Amniotic epithelial cell (primary cell): ENCODE results near the gene RGS18.
"Not testable (repeated sequence)": the region's sequence is repeated elsewhere in the genome, so short reads cannot be mapped to it uniquely, and the experiment has no call there.

Experiments
- DNase-seq: peaks from one replicate; pipeline ENCODE4 v3.0.0-alpha.2; 2010; ENCODE audit warnings: low read depth

The RGS18 gene

GRCh38 chr1:192167011-192167410 lies 8.7 kb downstream of the RGS18 start:
- no peak for DNase-seq

DNA sequence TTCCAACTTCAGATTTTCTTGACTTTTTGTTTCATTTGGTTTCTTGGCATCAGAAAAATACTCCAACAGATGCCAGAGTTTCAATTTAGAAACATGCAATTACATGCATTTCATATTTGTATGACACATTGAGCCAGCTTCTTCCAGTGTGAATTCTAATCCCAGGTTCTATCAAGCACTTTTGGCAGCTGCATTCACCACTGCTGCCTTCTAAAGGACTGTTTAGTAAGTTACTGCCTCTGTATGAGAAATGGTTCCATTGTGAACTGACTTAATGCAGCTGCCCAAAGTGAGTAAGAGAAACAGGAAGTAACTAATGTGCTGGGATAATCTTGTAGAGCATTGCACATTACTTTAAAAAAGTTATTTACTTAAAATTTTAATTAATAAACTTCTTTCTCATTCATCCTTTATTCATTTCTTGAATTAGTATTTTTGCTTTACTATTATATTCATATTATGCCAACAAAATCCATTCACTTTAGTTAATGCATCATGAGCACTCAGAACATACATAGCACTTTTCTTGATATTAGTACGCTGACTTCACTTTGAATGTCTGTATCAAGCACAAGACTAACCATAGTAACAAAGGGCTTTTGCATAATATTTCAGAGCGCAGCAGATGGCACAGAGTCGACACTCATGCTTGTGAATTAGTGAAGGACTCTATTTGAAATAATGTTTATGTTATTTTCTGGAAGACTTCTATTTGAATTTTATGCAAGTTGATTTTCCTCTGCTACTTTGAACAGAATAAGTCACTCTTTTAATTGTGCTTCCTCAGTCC lies 9.8 kb downstream of the RGS18 start:
- DNase-seq, result peak; percentile 31

DNA sequence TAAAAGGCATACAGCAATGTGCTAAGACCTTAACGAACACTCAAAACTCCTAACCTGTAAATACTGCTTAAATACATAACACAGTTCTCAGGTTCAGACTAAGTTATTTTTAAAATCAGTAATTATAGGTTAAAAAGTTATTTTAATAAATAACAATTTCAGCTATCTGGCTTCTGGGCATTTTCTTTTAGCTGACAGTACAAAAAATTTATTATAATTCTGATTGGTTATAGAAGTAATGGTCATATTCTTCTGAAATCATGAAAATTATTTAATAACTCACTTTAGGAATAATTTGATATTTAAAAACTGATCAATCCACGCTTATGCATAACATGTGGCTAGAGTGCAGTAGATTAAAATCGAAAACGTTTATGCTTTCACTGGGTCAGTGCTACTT lies 10.7 kb downstream of the RGS18 start:
- no peak for DNase-seq

GRCh38 chr1:192170196-192170984 lies 12.1 kb downstream of the RGS18 start:
- DNase-seq, result peak; percentile 47

DNA sequence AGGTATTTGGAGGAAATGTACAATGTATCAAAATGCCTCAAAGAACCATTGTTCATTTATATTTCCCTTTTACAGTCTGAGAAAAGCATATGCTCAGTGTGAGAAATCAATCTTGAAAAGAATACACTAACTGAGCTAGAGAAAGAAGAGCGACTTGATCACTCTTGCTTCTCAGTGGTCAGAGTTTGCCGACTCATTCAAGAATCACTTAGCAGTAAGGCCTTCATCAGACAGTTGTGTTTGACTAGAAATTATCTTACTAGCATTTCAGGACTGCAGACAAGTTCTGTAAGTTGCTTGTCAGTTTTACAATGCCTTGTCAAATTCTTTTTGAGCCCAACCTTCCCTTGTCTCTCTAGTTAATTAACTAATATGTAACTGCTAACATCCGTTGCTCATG lies 12.9 kb downstream of the RGS18 start:
- DNase-seq, result no peak

DNA sequence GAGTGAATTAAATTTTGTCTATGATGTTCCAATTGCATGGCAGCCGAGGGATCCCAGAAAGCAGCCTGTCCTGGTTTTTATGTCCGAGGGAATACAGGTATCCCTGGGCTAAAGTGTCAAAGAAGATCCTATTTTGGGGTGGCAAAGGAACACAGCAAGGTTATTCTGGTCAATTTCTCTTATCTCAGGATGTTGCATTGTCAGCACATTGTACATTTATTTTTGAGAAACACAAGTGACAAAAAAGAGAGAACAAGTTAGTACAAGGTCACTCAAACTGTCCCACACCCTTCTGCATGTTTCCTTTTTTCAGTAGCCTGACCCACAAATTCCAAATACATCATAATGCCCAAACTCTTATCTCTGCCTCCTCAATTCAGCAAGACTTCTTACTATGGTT lies 17.7 kb downstream of the RGS18 start:
- no peak for DNase-seq

- no peak for DNase-seq
Measured at GRCh38 chr1:192183788-192184187, 25.5 kb downstream of the RGS18 start.

DNA sequence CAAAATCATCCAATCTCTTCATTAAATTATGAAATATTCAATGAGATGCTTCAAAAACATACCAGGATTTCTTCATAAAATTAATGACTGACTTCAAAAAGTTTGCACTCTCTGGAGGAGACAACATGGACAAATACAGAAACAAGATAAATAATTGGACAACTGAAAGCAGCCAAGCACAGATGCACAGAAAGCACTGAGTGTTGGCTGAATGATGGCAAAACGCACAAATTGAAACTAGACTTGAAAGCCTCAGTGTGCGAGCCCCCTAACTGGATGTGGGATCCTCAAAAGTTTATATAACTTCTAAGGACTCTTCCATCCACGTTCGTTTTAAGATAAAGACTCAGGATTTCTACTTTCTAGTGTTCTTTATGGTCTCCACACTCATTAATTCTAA lies 27.9 kb downstream of the RGS18 start:
- no peak for DNase-seq

- DNase-seq, result no peak
Measured at GRCh38 chr1:192190066-192190465, 31.8 kb downstream of the RGS18 start.

DNA sequence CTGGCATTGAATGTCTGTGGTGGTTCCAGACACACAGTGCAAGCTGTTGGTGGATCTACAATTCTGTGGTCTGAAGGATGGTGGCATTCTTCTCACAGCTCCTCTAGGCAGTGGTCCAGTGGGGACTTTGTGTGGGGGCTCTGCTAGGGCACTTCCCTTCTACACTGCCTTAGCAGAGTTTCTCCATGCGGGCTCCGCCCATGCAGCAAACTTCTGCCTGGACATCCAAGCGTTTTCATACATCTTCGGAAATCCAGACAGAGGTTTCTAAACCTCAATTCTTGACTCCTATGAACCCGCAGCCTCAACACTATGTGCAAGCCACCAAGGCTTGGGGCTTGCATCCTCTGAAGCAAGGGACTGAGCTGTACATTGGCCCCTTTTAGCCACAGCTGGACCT lies 43.0 kb downstream of the RGS18 start:
- no peak for DNase-seq

GRCh38 chr1:192224396-192224795 lies 66.1 kb downstream of the RGS18 start:
- peak; percentile 42 for DNase-seq

- DNase-seq, result no peak
Measured at GRCh38 chr1:192224846-192225245, 66.6 kb downstream of the RGS18 start.

DNA sequence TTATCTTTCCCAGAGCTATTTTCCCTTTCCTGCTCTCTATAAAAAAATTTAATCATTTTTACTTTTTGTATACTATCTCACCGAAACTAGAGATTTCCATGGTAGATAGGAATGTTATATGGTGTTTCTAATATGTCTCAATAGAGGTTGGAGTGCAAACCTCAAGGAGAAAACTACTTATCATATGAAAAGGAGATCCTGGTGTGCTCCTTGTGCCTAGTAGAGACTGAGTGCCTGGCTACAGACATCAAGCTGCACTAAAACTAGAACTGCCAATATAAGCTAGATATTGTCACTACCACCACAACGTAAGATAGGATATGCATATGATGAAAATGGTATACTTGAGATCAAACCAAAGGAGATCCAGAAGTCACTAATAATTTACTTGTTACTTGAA lies 67.0 kb downstream of the RGS18 start:
- no peak for DNase-seq

- peak; percentile 85 for DNase-seq
Measured at GRCh38 chr1:192225703-192226102, 67.4 kb downstream of the RGS18 start.

- DNase-seq, result no peak
Measured at GRCh38 chr1:192227330-192227729, 69.1 kb downstream of the RGS18 start.

- DNase-seq, result not testable (repeated sequence)
Measured at GRCh38 chr1:192227980-192228379, 69.7 kb downstream of the RGS18 start.

GRCh38 chr1:192232817-192233417 lies 74.7 kb downstream of the RGS18 start:
- no peak for DNase-seq

- DNase-seq, result peak; percentile 48
Measured at GRCh38 chr1:192235127-192235526, 76.9 kb downstream of the RGS18 start.
